Ovary (tissue), 9 donors: ENCODE results near the gene MARS1. TPM values are rescaled to one million over a fixed set of nuclear protein-coding genes. Genes with fewer than 3 reads are reported as not detected.
A peak's percentile ranks its signal among the peaks of the same experiment; 100 is the strongest.

Experiments
- DNase-seq, 5 donors: peaks; one replicate each; pipeline ENCODE4 v3.0.0-alpha.2; 2019 to 2020
- H3K27ac ChIP-seq, 2 donors: fragments of 200-600 bp; one replicate each; pipeline versions ENCODE4 v1.5.1 to v1.8.0; 2019 to 2022
- H3K27me3 ChIP-seq: fragments of 200-600 bp; one replicate; pipeline ENCODE4 v1.8.0; 2022
- H3K36me3 ChIP-seq: fragments of 200-600 bp; sonication (generic); one replicate; pipeline ENCODE4 v1.5.1; 2019
- H3K4me1 ChIP-seq: one replicate; pipeline ENCODE4 v1.8.1; 2013; ENCODE audit warnings: mild to moderate bottlenecking, moderate library complexity; ENCODE audit not compliant: insufficient read depth
- H3K4me3 ChIP-seq: fragments of 200-600 bp; sonication (generic); one replicate; pipeline ENCODE4 v1.5.1; 2017
- H3K9me3 ChIP-seq, 2 donors: fragments of 200-600 bp in 1 of 2; sonication (generic) in 1 of 2; one replicate each; pipeline versions ENCODE4 v1.5.1 to v1.8.1; 2013 to 2019; ENCODE audit warnings: mild to moderate bottlenecking in 1 of 2, moderate library complexity in 1 of 2
- EP300 ChIP-seq: sonication (generic); formaldehyde crosslinking; IDR thresholded peaks from one replicate; pipeline ENCODE4 v1.6.1; 2017; ENCODE audit warnings: antibody characterized with exemption
- POLR2A ChIP-seq: fragments of 450-650 bp; IDR thresholded peaks from one replicate; pipeline ENCODE4 v1.6.1; 2017; ENCODE audit warnings: antibody characterized with exemption, mild to moderate bottlenecking, moderate library complexity
- WGBS, 3 donors: extraction: QIAGEN DNeasy Blood & Tissue Kit in 1 of 3; methylation state at CpG; one replicate each; pipeline versions ENCODE4 v1.1.5 to v1.1.7; 2013 to 2017; 5-methylcytosine and 5-hydroxymethylcytosine counted together
- intact Hi-C, 4 donors: fragments of 100-400 bp; cut with DNase I; formaldehyde crosslinking; loops; one replicate each; pipeline versions ENCODE4 v1.11.0 to v1.15.1; 2022 to 2023
- polyA plus RNA-seq, 2 donors: library from polyadenylated mRNA; stranded (reverse); fragments of 200-250 nt in 1 of 2; fragments of 350-450 nt in 1 of 2; fragmentation: Illumina TruSeq in 1 of 2; extraction: RNeasy Lipid Tissue Mini Kit (QIAGEN cat#74804) in 1 of 2; gene quantifications; one replicate each; pipeline ENCODE4 v1.2.3, GENCODE V29; 2013 to 2014
- total RNA-seq, 7 donors: library from RNA; depleted of rRNA in 2 of 7; stranded (reverse); fragments of >200 nt in 2 of 7; fragmentation: NEBNext Ultra II Directional in 3 of 7; extraction: Animal tissue kit (Norgen Biotek cat#: 25700) in 3 of 7; gene quantifications; one replicate each; pipeline versions ENCODE4 v1.1.0 to v1.2.4, GENCODE V29; 2016 to 2023
- TF ChIP-seq, protein P1 (sequence below), 3 donors: fragments of 450-650 bp in 2 of 3; fragments of 200-600 bp in 1 of 3; IDR thresholded peaks; one replicate each; pipeline versions ENCODE4 v1.5.1 to v1.8.0; 2016 to 2022; ENCODE audit warnings: antibody characterized with exemption in 3 of 3, mild to moderate bottlenecking in 1 of 3
- donor health status: DM: no; HTN: no; CAD: no; lungs with moderate emphysema.
- donor health status: DM: no; HTN: no; CAD: no.
- donor health status: Bipolar disorder and iron deficiency.
- donor health status: DM: yes; HTN: yes; CAD: no.
- donor health status: DM: no; HTN: no; CAD: no.
- donor health status: DM: yes; HTN: yes; CAD: no.

MARS1 gene
- total and polyA plus RNA-seq, 9 donors, result 21.1 to 479 (median 66.4) TPM

DNA sequence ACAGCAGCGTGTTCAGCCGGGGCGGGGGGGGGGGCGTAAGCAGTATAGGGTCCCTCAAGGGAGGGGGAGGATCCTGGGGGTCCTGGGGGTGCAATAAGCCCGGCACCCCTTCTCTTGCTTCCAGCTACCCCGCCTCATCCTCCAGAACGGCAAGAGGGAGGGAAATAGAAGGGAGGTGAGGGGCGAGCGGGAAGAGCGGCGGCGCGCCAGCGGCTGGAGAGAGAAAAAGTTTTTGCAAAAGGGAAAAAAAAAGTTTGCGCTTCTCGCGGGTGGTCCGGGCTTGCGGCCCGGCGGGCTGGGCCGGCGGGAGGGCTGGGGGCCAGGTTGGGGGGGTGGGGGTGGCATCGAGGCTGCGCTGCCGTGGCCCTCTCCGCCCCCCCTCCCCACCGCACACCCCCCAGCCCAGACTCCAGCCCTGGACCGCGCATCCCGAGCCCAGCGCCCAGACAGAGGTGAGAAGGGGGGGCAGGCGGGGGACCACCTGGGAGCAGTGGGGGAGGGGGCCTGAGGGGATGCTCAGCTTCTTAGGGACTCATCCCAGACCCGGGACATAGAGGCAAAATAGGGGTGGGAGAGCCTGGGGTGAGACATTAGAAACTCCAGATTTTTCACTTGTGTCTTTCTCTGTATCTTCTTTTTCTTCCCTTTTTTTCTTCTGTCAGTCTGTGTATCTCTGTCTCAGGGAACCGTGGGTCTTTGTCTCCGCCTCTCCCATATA is 28.0 kb upstream of the MARS1 start, which contains the start of gene GLI1:
Gene GLI1 (plus strand): TSS at position 36 of the 718 bp plus-strand sequence. CDS start 3,907 bp downstream, outside the sequence.
- TF ChIP-seq, protein P1, sequence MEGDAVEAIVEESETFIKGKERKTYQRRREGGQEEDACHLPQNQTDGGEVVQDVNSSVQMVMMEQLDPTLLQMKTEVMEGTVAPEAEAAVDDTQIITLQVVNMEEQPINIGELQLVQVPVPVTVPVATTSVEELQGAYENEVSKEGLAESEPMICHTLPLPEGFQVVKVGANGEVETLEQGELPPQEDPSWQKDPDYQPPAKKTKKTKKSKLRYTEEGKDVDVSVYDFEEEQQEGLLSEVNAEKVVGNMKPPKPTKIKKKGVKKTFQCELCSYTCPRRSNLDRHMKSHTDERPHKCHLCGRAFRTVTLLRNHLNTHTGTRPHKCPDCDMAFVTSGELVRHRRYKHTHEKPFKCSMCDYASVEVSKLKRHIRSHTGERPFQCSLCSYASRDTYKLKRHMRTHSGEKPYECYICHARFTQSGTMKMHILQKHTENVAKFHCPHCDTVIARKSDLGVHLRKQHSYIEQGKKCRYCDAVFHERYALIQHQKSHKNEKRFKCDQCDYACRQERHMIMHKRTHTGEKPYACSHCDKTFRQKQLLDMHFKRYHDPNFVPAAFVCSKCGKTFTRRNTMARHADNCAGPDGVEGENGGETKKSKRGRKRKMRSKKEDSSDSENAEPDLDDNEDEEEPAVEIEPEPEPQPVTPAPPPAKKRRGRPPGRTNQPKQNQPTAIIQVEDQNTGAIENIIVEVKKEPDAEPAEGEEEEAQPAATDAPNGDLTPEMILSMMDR (IDR thresholded peaks at IDR 0.05), result no peak
- TF ChIP-seq POLR2A (no peak), EP300 (no peak)
- peak within 1 kb of the TSS; percentile 23 to 47 for H3K27ac ChIP-seq
- H3K4me3 ChIP-seq, result peak within 1 kb of the TSS; percentile 64
- 1% methylated on average over 27 to 36 of the region's 36 CpGs for WGBS, 3 donors
- H3K4me1 ChIP-seq, result peaks cover 7% of the 10 kb centered on the region
- peak in 1 of 5 donors; percentile 65 for DNase-seq
- intact Hi-C loops, result loop anchor here in 3 of 4 donors (5.0 to 10.0 kb wide), 4 partner anchors 148 to 167 kb away; no protein-coding TSS in a partner anchor
- H3K9me3 ChIP-seq, result no peaks in the 10 kb centered on the region
- H3K36me3 ChIP-seq, result no peaks in the 10 kb centered on the region
- H3K27me3 ChIP-seq, result no peaks in the 10 kb centered on the region

DNA sequence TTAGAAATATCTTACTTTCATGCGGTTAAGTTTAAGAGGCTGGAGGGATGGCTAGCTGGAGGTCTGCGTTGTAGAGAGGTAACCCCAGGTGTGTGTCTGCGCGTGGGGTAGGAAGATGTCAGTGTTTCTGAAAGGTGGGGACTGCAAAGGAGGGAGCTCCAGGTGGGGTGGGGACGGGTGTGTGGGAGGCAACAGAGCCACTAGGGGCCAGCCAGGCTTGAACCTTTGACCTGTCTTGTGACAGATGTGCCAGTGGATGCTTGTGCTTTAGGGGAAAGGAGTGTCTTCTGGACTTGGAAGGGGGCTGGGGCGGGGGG is 27.4 kb upstream of the MARS1 start:
- Histone ChIP-seq H3K27ac (no peak overlapping the region), H3K4me3 (peak overlapping the region; percentile 64), H3K4me1 (peaks cover 7% of the 10 kb centered on the region), H3K9me3 (no peaks in the 10 kb centered on the region), H3K27me3 (no peaks in the 10 kb centered on the region), H3K36me3 (no peaks in the 10 kb centered on the region)
- intact Hi-C loops, result no loop called here
- TF ChIP-seq, protein P1 (IDR thresholded peaks at IDR 0.05), result no peak
- TF ChIP-seq EP300, result no peak
- TF ChIP-seq POLR2A, result no peak
- whole genome bisulfite sequencing, 3 donors, result 1% methylated on average over 6 of the region's 6 CpGs
- no peak for DNase-seq

DNA sequence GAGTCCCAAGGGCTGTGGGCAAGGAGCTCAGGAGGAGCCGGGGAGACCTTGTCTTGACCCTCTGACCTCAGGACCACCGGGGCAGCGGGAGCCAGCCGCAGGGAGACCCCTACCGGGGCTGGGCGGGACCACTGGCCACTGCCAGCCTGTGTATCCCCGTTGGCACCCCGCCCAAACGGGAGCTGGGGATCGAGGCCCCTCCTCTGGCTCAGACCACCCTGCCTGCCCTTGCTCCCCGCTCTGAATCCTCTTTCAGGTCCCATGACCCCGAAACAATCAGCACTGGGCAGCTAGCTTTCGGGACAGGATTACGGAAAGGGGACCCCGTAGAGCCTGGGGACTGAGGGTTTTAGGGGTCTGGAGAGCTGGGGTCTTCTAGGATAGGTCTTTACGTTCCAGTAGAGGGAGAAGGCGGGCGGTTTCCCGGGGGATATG is 27.0 kb upstream of the MARS1 start:
- Histone ChIP-seq H3K9me3 (no peaks in the 10 kb centered on the region), H3K4me1 (peaks cover 7% of the 10 kb centered on the region), H3K4me3 (peak overlapping the region; percentile 43), H3K27ac (no peak overlapping the region), H3K36me3 (no peaks in the 10 kb centered on the region), H3K27me3 (no peaks in the 10 kb centered on the region)
- intact Hi-C loops, result no loop called here
- peak in 3 of 5 donors; percentile 53 to 59 (median 57) for DNase-seq
- WGBS, 3 donors, result 0 to 2% (median 0%) methylated on average over 12 to 19 of the region's 19 CpGs
- TF ChIP-seq EP300, result no peak
- TF ChIP-seq, protein P1 (IDR thresholded peaks at IDR 0.05), result no peak
- no peak for TF ChIP-seq POLR2A

DNA sequence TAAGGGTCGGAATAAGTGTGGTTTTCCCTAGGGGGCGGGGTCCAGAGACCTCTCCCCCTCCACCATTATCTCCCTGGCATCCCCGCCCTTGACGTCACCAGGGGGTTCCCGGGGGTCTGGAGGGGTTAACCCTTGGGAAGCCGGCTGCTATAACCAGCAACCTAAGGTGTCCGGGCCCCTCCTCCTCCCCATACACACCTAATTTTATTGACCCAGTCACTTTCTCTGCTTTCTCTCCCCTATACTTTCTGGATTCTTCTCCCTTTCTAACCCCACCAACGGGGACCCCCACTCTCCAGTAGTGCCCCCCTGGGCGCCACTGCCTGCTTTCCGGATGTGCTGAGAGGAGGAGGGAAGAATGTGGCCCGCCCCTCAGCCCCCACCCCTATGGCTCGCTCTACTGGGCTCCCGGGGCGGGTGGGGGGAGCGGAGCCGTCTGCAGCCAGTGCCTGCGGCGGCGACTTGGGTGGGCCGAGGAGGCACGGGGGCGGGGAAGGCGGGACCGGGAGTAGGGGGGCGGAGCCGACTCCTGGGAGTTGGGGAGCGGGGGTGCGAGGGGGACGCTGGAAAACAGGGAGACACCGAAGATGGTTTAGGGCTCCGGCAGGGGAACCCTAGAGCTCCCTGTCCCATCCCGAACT is 26.5 kb upstream of the MARS1 start:
- Histone ChIP-seq H3K27me3 (no peaks in the 10 kb centered on the region), H3K27ac (peak overlapping the region in 1 of 2 donors; percentile 60), H3K36me3 (no peaks in the 10 kb centered on the region), H3K4me3 (peak overlapping the region; percentile 43), H3K4me1 (peaks cover 7% of the 10 kb centered on the region), H3K9me3 (no peaks in the 10 kb centered on the region)
- intact Hi-C loops, result no loop called here
- 1% methylated on average over 30 to 32 of the region's 32 CpGs for WGBS, 3 donors
- TF ChIP-seq, protein P1 (IDR thresholded peaks at IDR 0.05), result no peak
- DNase-seq, result peak; percentile 50 to 80 (median 76)
